Lower leg skin (tissue), 3 donors: Measurements from ENCODE around the gene ZNF69.

Source experiments
- POLR2A ChIP-seq, 2 donors: fragments of 450-650 bp; IDR thresholded peaks; one replicate each; pipeline ENCODE4 v1.6.1; 2016 to 2017; ENCODE audit warnings: antibody characterized with exemption in 2 of 2, mild to moderate bottlenecking in 1 of 2, moderate library complexity in 1 of 2
- TF ChIP-seq, protein P1 (sequence below), 3 donors: fragments of 450-650 bp; IDR thresholded peaks; one replicate each; pipeline ENCODE4 v1.5.1; 2016; ENCODE audit warnings: antibody characterized with exemption in 3 of 3, mild to moderate bottlenecking in 3 of 3, moderate library complexity in 2 of 3

DNA sequence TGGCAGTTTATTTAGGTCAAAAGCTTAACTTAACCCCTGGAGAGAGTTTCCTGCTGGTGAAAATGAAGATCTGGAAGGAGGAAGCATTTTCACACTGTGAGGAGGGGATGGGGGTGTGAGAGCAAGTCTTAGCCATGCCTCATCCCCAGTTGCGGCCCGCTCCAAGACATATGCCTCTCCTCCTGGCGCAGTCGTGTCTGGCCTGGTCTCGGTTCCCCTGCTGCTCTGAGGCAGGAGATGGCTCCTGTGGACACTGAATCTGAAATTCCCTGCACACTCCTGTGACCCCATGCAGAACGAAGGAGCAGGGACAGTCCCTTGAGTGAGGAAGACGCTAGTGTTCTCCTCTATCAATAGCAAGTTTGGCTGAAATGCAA lies 360 bp upstream of the ZNF69 start:
- TF ChIP-seq, protein P1, sequence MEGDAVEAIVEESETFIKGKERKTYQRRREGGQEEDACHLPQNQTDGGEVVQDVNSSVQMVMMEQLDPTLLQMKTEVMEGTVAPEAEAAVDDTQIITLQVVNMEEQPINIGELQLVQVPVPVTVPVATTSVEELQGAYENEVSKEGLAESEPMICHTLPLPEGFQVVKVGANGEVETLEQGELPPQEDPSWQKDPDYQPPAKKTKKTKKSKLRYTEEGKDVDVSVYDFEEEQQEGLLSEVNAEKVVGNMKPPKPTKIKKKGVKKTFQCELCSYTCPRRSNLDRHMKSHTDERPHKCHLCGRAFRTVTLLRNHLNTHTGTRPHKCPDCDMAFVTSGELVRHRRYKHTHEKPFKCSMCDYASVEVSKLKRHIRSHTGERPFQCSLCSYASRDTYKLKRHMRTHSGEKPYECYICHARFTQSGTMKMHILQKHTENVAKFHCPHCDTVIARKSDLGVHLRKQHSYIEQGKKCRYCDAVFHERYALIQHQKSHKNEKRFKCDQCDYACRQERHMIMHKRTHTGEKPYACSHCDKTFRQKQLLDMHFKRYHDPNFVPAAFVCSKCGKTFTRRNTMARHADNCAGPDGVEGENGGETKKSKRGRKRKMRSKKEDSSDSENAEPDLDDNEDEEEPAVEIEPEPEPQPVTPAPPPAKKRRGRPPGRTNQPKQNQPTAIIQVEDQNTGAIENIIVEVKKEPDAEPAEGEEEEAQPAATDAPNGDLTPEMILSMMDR (IDR thresholded peaks at IDR 0.05): no peak
- TF ChIP-seq POLR2A (IDR thresholded peaks at IDR 0.05): no peak
